ENCODE data around the gene MSX2.

Gene MSX2

DNA sequence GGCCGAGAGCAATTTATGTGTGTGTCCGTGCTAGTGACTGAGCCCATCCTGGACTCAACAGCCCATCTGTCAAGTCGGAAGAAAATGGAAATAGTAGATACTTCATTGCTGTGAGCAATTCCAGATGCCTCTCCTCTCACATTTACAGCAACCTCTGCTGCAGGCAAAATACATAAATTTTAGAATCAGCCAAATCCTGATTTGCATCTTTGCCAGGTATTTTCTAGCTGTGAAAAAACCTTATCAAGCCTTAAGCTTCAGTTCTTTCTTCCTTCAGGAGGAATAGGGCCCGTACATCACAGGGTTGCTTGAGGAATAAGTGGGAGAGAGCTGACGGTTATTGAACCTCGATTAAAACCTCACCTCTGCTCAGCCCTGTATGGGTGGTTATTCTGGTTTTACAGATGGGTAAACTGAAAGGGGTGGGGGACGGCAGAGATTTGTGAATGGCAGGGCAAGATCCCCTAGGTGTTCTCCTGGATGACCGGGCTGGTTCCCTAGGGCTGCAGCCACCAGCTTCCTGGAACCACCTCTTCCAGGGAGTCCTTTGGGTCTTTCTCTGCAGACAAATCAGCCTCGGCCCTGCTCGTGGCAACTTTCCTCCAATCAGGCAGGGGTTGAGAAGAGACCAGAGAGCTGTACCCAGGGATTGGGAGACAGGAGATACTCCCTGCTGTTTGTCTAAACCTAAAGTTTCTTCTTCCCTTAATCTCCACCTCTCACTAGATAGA is 5.3 kb upstream of the MSX2 start:
- no peak for DNase-seq (ENCODE audit: low spot score)

DNA sequence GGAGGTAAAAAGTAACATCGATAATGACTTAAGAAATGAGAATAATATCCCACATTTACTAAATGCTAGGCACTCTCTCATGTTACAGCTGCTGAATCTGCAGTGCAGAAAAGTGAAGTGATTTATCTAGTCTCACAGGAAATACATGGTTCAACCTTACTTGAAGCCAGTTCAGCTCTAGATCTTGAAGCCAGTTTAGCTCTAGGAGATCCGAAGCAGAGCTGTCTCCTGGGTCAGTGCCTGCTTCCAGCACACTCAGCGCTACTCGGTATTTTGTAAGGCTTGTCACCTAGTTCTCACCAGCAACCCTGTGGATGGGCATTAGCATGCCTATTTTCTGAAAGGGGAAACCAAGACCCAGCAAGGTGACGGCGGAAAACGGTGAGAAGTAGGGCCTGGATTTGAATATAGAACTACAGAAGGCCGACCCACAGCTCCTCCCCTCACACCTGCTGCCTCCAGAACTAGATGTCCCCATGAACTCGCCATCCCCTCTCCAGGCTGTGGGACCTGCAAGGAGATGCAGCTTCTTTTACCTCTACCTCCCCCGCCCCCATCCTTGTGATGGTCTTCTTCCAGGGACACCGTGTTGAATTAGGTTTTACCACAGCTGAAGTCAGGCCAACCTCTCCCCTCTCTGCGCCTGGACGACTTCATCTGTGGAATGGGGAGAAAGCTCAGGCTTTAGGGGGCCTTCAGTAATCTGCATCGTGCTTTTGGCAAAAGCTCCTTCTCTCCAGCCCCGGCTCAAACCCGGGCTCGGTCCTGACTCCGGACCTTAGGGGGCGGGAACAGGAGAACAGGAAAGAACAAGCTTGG is 4.4 kb upstream of the MSX2 start:
- no peak for DNase-seq (ENCODE audit: low spot score)

DNA sequence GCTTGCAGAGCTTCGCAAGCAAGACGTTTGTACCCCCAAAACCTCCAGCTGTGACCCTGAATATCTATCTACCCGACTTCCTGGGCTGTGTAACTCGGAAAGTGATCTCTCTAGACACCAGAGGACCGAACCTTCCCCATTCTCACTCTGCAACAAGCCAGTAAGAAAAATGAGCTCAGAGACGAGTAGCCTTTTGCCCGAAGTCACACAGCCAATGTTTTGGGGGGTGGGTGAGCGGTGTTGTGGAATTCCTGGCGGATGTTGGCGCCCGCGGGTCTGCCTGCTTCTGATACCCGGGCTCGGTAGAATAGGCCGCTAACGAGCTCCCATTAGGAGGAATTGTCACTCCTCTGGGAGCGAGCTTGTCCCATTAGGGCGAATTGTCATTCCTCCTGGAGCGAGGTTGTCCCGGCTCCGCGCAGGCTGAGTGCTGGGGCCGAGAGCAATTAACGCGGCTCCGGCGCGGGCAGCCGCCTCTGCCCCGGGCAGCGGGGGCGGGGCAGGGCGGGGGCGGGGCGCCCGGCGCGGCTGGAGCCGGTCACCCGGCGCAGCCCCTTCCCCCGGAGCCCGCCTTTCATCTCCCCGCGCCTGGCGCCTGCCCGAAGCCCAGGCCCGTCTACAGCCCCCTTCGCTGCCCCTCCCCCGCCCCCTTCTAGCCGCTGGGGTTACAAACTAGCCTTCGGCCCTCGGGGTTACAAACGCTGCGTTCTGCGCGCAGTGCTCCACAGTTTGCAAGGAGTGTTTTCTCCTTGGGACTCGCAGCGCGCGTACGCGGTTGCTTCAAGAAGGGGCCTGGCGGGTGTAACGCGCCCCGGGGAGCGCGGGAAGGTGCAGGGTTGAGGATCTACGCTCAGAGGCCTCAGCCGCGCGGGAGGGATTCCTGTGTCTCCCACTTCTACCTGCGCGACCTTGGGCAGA is 3.5 kb upstream of the MSX2 start:
- DNase-seq (ENCODE audit: low spot score), result no peak

DNA sequence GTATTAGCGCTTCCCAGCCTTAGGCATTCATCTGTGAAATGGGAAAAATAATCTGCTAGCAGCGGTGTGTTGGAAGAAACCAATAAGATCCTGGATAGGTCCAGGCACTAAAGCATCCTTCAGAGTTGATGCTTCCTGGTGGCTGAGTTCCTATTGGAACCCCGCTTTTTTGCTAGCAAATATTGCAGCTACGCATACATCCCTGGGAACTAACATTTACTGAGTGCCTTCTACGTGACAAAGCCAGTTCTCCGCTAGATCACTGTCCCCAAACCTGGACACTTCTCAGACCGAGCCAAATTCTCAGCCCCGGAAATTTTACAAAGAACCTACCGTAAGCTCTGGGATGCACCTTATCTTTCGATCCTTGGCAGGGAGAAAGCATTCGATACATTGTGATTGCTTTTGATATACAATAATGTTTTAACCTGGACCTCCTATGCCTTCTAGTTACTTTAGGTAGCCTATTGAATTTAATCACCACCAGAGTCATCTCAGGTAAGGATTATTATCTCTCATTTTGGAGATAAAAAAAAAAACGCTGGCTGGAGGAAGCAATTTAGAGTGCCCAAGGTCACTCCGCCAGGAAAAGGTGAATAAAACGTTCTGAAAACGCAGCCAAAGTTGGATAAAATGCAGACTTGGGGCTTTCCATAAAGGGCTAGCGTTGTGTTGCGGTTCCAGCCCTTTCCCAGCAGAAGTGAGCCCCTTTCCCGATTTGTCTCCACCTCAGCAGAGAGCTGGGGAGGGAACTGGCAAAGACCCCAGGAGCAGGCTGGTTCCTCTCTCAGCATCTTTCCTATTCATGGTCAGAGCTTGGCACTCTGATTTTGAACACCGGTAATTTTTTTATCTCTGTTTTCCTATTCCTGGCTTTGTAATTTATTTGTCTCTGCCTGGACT is 2.6 kb upstream of the MSX2 start:
- no peak for DNase-seq (ENCODE audit: low spot score)

DNA sequence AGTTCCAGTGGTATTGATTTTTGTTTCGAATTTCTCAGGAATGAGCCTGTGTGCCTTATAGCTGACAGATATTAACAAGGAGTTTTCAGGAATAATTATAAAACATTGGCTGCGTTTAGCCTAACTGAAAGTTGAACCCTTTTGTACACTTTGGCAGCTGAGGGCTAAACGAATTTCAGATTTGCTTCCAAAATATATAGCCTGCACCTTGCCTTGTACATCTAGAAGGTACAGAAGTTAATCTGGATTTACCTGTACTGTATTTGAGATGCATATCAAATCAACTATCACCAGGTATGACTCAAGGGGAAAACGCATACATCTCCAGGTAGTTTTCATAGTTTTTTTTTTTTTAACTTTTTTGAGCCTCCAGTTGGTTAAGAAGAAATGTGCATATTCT is 1.9 kb upstream of the MSX2 start:
- no peak for DNase-seq (ENCODE audit: low spot score)

DNA sequence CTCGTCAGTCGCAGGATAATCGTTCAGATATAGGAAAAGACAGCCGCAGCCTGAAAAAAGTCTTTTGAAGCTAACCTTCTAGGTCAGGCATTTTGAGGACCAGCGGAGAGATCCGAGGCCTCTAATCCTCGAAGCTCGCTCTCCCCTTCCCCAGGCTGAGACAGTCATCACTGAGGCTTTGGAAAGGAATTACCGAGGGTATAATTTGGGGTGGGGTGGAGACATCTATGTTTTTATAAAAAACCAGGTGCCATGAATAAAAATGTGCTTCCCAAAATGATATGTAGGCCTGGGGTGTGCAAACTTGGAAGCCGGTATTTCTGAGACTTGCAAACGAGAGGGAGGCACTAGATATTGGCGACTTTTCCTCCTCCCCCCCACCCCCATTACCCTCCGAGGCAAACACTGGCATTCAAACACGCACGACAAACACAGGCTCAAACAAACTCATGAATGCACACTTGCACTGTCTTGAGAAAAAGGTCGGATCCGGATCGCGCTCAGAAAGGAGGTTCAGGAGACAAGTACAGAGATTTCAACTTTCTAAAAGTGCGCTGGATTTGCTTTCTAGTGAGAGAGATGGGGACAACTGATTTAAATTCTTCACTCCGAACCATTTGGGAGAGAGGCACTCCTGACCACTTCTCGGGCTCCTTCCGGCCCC is 935 bp upstream of the MSX2 start:
- DNase-seq (ENCODE audit: low spot score), result no peak

DNA sequence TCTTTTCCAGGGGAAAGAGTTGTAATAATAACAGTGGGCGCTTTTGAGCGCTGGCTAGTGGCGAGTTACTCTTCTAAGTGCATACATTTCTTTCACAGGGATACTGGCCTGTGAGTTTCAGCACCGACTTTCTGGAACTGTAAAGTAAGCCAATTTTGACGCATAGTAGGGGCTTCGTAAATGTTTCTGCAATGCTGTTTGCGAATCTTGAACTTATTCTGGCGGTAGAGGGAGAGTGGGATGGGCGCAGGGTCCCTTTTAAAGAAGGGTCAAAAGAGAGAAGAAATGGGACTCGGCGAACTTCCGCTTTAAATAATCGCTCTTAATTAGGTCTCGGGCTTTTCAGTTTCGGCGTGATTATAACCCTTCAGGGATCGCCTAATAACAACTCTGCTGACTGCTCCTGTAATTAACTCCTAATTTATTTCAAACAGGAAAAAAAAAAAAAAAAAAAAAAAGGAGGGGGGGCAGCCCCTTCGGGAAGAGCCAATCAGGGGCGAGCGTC is 351 bp upstream of the MSX2 start:
- no peak for DNase-seq (ENCODE audit: low spot score)

DNA sequence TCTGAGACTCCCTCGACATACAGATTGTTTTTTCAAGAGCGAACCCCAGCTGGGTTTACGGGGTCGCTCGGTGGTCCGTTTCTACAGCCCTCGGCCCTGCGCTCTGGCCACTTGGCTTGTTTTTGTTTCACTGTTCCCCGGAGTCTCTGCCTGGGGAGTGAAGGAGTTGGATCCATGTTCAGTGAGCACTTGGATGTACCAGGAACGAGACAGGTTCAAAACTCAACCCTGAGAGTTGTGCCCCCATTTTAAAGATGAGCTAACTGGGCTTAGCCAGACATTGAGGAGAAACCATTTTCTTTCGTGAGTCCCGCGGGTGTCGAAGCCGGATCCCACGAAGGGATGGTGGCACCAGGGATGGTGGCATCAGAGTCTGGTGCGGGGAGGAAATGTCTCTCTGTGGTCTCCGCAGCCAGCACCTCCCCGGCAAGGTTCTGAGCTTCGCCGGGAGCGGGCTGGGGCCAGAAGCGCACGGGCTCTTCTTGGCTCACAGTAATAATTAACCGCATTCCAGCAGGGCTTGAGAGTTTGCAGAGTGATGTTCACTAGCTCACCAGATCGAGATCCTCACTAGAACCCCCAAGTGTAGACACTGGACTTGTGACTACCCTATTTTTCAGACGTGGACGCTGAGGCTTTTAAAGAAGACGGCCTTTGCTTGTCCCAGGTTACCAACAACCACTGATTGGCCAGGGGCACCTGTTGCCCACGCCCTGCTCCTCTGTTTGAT is 1.0 kb downstream of the MSX2 start:
- DNase-seq (ENCODE audit: low spot score), result no peak

DNA sequence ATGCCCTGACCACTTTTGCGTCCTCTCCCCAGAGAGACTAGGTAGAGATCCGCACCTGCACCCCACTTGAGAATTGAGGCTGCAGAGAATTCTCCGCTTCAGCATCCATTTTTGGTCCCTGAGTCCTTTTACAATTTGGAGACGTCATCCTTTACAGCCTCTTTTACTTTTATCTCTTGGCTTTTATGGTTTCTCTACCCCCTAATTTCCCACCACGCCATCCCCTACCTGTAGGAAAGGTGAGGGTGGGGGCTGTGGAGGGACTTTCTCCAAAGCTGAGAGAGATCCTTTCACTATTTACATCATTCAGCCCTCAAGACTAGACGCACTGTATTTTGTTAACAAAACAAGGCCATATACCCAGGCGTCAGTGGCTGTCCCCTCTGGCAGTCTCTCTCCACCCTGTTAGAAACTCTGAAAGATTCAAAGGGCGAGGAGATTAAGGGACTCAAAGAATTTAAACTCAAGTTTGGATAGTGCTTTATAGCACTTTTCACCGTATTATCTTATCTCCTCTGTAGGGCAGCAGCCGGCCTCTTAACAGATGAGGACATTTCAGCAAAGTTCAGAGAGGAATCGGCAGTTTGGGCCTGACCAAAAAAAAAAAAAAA is 1.7 kb downstream of the MSX2 start:
- DNase-seq (ENCODE audit: low spot score), result no peak

DNA sequence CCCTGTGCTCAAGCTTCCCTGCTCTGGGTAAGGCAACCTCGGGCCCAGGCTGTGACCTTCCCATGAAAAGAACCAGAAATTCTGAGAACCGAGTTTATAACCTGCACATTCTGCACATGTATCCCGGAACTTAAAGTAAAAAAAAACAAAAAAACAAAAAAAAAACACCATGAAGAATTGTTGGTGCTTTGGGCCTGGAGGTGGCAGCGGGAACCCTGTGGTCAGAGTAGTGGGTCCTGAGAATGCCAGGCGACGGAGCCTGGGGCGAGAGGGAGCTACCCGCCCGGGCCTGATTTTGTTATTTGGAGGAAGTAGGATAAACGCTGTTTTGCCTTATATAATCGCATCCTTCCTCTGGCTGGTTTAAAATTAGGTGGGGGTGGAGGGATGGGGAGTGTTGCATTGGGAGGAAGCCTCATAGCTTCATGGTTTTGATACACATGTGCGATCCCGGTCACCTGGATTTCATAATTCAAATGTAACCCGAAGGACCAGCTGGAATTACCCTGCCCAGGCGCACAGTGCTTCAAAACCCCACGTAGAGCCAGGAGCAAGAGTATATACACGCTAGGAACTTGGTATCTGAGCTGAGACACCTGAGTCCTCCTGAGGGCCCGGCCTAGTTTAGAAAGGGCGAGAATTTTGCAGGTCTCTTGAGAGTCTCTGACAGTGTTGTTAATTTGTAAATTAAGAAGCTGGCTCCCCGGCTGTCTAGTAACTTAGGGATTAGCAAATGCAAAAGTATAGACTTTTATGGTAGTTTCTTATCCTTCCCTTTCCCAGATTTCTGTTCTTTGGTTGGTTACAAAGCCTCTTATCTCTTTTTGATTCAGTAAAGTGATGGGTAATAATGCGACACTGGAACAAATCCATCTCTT is 2.8 kb downstream of the MSX2 start:
- no peak for DNase-seq (ENCODE audit: low spot score)

DNA sequence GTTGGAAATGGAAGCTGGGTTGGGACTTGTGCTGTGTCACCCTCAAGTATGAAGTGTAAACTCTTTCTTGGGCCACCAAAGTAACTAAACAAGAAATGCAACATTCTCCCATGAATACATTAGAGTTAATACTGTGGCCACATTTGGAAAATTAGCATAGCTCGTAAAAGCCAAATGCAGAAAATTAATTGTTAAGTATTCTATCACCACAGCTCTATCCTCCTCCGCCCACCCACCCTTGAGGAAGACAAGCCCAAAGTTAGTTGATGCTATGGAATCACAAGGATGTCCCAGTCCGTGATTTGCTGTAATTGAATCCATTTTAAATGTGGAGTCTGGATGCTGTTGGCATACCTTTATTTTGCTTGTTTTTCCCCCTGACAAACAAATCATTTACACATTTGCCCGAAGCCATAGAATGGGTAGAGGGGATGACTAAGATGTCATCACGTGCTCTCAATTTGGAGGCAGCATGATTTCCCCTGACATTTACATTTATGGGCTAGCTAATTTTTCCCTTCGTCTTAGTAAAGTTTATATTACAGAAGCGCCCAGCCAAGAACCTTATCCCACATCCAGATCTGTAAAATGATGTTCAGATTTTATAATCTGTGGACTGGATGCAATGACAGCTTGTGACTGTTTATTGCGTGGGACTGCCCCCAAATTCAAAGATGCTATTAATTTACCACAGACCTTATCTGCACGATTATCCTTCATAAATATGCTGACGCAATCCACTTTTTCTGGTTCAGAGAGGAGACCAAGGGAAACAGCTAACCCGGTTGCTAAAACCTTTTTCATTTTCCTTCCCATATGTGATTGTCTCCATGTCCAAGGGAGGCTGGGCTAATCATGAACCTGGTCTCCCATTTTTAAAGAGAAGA is 3.7 kb downstream of the MSX2 start:
- no peak for DNase-seq (ENCODE audit: low spot score)

DNA sequence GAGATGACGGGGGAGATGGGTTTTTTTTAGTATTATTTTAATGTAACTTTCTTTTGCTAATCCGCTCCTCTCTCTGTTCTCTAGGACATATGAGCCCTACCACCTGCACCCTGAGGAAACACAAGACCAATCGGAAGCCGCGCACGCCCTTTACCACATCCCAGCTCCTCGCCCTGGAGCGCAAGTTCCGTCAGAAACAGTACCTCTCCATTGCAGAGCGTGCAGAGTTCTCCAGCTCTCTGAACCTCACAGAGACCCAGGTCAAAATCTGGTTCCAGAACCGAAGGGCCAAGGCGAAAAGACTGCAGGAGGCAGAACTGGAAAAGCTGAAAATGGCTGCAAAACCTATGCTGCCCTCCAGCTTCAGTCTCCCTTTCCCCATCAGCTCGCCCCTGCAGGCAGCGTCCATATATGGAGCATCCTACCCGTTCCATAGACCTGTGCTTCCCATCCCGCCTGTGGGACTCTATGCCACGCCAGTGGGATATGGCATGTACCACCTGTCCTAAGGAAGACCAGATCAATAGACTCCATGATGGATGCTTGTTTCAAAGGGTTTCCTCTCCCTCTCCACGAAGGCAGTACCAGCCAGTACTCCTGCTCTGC is 4.8 kb downstream of the MSX2 start:
- no peak for DNase-seq (ENCODE audit: low spot score)

DNA sequence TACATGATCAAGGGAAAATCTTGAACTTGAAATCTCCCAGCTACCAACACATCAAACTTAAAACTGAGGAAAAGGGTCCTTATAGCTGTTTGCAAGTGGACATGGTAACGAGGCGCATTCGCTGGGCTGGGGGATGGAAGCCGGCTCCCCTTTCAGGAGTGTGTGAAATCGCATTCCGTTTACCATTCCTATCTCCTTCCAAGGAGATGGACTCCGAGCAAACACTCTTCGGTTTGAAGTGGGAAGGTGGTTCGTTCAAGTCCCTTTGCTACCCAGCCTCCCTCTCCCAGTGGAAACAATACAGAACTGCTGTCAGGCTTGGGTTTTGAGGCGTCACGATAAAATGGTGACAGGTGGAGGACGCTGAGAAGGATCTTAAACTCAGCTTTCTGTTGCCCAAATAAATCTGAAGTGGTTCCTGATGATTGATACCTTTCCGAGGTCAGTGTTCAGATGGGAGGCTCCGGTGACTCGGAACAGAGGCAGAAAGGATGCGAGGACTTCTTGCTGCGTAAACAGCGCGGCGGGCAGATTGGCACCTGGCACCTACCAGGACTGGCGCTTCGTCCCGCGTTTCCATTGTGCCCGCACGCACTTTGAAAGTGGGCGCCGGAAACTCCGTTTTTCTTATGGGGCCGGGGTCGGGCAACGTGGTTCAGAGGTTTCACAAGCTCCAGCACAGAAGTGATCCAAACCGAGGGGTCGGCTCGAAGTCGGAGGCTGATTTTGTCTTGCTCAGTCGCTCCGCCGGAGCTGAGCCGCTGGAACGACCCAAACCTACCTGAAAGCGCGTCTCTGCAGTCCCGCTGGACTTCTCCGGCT is 7.0 kb downstream of the MSX2 start:
- DNase-seq (ENCODE audit: low spot score), result no peak

DNA sequence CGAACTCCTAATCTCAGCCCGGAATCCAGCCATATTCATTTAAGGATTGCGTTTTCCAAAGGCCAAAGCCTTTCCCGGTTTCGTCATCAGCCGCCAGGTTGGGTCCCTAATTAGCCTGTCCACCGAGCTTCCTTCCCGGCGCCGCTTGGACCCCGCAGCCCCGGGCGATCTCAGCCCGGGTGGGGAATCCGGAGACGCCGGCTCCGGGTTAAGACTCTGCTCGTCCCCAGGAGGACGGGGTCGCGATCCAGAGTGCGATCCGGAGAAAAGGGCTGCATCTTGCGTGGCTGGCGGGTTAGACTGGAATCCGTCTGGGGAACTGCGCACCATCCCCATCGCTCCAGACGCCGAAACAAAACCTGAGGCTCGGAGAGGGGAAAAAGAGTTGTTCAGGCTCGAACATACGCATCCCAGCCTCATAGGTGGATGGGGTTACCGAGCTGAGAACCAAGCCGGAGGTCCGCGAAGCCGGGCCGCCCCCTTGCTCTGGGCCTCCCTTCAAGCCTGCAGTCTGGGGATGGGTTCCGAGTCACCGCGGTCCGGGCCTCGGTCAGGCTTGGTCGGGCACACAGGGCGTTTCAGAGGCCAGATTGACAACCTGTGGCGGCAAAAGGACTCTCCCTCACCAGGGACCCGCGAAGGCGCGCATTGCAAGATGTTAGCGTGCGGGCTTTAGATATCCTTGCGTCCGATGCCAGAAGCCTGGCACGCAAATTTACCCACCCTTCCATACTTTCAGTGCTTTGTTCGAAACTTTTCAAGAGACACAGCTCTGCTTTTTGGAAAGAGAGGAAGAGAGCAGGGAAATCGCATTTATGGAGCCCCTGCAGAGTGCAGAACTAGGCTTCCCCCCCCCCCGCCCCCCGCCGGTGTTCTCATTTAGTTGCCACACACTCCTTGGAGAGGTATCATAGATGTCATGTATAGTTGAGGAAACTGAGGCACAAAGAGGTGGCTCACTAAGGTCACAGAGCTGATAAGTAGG is 7.9 kb downstream of the MSX2 start:
- no peak for DNase-seq (ENCODE audit: low spot score)

DNA sequence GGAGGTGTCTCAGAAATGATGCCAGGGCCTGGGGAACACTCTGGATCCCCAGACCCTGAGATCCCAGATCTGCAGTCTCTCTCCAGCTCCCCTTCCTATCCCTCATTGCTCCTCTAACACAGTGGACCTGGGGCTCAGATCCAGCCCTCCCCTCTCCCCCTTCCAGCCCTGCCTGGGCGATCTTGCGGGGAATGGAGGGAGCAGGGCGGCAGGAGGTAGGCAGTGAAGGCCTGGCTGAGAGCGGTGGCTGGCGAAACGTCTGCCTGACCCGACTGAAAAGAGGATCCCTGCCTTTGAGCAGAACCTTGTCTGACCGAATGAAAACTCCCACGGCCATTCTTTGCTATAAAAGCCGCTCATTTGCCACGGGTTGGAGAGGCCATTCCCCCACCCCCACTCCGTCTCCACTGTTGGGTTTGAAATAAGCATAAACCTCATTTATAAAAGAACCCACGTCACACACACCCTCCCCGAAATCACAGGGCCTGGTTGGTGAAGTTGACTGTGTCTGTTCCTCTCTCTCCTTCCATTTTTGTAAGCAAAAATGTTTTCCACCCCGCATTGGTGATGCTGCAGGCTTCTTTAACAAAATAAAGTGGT is 8.8 kb downstream of the MSX2 start:
- no peak for DNase-seq (ENCODE audit: low spot score)

Data from CD4-positive, alpha-beta T cell treated with Interleukin-2 at 100 ng/mL for 4 hours (primary cell).